ENCODE results near the gene PRPS1.
"Not testable (repeated sequence)": the region's sequence is repeated elsewhere in the genome, so short reads cannot be mapped to it uniquely, and the experiment has no call there.

Gene PRPS1

GRCh38 chrX:107675823-107676555 lies 47.7 kb downstream of the PRPS1 start:
- DNase-seq = peak; percentile 57

- peak; percentile 63 for DNase-seq
Measured at GRCh38 chrX:107676559-107677378, 48.5 kb downstream of the PRPS1 start.

- no peak for DNase-seq
Measured at GRCh38 chrX:107677501-107677901, 49.2 kb downstream of the PRPS1 start.

DNA sequence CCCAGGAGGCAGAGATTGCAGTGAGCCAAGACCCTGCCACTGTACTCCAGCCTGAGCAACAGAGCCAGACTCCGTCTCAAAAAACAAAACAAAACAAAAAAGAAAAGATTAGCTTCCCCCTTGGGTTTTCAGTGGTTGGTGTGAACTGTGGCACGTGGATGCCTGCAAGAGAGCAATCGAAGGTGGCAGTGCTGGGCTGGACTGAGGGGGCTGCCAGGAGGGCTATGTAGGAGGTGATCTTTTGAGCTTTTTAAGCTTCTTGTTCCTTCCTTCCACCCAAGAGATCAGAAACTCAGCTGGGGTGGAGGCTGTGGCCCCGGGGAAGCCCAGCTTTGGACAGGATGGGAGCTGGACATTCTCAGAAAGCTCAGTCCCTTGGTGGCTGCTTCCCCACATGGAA lies 49.6 kb downstream of the PRPS1 start:
- no peak for DNase-seq

DNA sequence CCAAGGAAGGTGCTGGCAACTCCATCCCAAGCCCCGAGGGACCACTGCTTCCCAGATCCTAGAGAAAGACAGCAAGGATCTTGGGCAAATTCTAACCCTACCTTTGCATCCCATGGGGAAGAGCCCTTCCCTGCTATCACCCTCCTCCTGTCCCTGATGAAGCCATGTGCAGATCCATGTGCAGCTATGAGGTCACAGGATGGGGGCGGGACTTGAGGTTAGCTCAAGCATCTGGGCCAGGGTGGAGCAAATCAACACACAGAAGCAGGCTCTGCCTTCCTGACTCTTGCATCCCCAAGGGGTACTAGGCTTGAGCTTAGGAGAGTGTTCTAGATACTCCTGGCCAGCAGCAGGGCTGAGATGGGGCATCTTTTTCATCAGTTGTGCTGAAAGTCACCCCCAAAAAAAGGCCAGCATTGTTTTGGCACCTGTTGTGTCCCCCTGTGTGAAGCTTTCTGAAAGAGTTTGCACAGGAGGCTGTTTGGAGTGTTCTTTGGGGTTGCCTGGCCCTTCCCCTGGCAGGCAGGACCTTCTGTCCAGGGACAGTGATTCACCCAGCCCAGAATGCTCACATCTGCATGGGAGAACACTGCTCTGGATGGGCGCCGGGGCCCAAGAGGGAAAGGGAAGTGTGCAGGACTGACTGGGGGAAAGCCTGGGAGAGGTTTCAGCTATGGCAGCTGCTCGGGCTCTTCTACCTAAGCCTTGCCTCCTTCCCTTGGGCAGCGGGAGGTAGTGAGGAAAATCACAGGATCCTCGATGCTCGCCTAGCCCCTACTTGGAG lies 50.8 kb downstream of the PRPS1 start:
- DNase-seq = peak; percentile 33

- no peak for DNase-seq
Measured at GRCh38 chrX:107682256-107682655, 53.9 kb downstream of the PRPS1 start.

GRCh38 chrX:107683124-107683895 lies 55.0 kb downstream of the PRPS1 start:
- DNase-seq = no peak

DNA sequence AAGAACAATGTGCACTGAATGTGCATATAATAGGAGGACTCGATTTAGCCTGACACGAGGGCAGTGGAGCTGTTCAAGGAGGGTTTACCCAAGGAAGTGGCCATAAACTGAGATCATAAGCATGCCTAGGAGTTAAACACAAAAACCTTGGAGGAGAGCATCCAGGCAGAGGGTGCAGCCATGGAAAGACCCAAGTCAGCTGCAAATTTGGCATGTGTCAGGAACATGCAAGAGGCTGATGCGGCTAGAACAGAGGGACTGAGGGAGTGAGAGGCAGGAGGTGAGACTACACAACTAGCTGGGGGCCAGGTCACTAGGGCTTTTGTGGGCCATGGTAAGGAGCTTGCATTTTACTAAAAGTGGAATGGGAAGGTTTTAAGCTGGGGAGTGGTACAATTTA lies 55.6 kb downstream of the PRPS1 start:
- DNase-seq = no peak

- DNase-seq = no peak
Measured at GRCh38 chrX:107684956-107685385, 56.7 kb downstream of the PRPS1 start.

DNA sequence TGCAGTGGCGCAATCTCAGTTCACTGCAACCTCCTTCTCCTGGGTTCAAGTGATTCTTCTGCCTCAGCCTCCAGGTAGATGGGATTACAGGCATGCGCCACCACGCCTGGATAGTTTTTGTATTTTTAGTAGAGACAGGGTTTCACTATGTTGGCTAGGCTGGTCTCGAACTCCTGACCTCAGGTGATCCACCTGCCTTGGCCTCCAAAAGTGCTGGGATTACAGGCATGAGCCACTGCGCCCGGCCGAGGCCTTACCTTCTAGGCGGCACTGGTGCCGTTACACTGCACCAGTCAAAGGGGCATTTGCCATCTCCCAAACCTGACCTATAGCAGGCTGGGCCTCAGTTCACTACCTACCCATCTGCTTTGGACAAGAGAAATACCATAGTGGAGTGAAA lies 57.3 kb downstream of the PRPS1 start:
- DNase-seq = not testable (repeated sequence)

GRCh38 chrX:107686026-107686425 lies 57.7 kb downstream of the PRPS1 start:
- DNase-seq = no peak

GRCh38 chrX:107686792-107687191 lies 58.5 kb downstream of the PRPS1 start:
- DNase-seq = no peak

- DNase-seq = no peak
Measured at GRCh38 chrX:107687445-107687844, 59.1 kb downstream of the PRPS1 start.

DNA sequence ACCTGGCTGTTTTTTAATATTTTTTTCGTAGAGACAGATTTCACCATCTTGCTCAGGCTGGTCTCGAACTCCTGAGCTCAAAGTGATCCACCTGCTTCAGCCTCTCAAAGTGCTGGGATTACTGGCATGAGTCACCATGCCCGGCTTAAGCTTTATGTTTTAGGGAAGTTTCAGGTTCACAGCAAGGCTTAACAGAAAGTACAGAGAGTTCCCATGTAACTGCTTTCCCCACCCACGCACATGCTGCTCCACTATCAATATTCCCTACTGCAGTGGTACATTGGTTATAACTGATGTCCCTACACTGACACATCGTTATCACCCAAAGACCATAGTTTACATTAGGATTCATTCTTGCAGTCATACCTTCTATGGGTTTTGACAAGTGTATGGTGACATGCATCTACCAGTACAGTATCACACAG lies 62.7 kb downstream of the PRPS1 start:
- peak; percentile 47 for DNase-seq

- DNase-seq = peak; percentile 37
Measured at GRCh38 chrX:107699616-107700015, 71.3 kb downstream of the PRPS1 start.

- DNase-seq = no peak
Measured at GRCh38 chrX:107700317-107700774, 72.0 kb downstream of the PRPS1 start.

Measured in suppressor macrophage treated with lipopolysaccharide for 4 hours (primary cell).